Neural cell (in vitro differentiated cells): ENCODE results near the gene KLRD1.
"Not testable (repeated sequence)": the region's sequence is repeated elsewhere in the genome, so short reads cannot be mapped to it uniquely, and the experiment has no call there.

ENCODE experiments used
- CTCF ChIP-seq: fragments of 450-650 bp; IDR thresholded peaks from 2 replicates; pipeline ENCODE4 v1.5.1; 2014; ENCODE audit warnings: antibody characterized with exemption, mild to moderate bottlenecking, moderate library complexity; ENCODE audit not compliant: poor library complexity, severe bottlenecking
- EP300 ChIP-seq: fragments of 450-650 bp; conservative IDR thresholded peaks from 2 replicates; pipeline ENCODE4 v1.6.1; 2014; ENCODE audit warnings: antibody characterized with exemption, mild to moderate bottlenecking, moderate library complexity; ENCODE audit not compliant: poor library complexity, severe bottlenecking
- EZH2 ChIP-seq: fragments of 200-600, 300-800 bp; shearing (Covaris generic), sonication (generic); IDR thresholded peaks from 2 replicates; pipeline ENCODE4 v1.6.1; 2014; ENCODE audit warnings: antibody characterized with exemption, low read length, borderline replicate concordance, mild to moderate bottlenecking; ENCODE audit not compliant: insufficient read depth, poor library complexity, severe bottlenecking
- MXI1 ChIP-seq: fragments of 450-650 bp; conservative IDR thresholded peaks from 2 replicates; pipeline ENCODE4 v1.6.1; 2014; ENCODE audit warnings: antibody characterized with exemption, mild to moderate bottlenecking; ENCODE audit not compliant: poor library complexity, severe bottlenecking
- POLR2AphosphoS5 ChIP-seq: IDR thresholded peaks from 2 replicates; pipeline ENCODE4 v1.6.1; 2012
- RAD21 ChIP-seq: fragments of 450-650 bp; conservative IDR thresholded peaks from 2 replicates; pipeline ENCODE4 v1.6.1; 2014; ENCODE audit warnings: antibody characterized with exemption, mild to moderate bottlenecking, moderate library complexity
- SMC3 ChIP-seq: fragments of 450-650 bp; conservative IDR thresholded peaks from 2 replicates; pipeline ENCODE4 v1.6.1; 2014; ENCODE audit warnings: antibody characterized with exemption, mild to moderate bottlenecking, moderate library complexity; ENCODE audit not compliant: poor library complexity

DNA sequence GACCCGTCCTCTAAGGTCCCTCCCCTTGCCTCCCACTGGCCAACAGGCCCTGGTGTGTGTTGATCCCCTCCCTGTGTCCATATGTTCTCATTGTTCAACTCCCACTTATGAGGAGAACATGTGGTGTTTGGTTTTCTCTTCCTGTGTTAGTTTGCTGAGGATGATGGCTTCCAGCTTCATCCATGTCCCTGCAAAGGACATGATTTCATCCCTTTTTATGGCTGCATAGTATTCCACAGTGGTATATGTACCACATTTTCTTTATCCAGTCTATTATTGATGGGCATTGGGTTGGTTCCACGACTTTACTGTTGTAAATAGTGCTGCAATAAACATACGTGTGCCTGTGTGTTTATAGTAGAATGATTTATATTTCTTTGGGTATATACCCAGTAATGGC, 43.8 kb downstream of the KLRD1 start:
- TF ChIP-seq RAD21, CTCF, EZH2, SMC3, POLR2AphosphoS5, MXI1, EP300: not testable (repeated sequence)
